ENCODE results near the gene FBXW11.
"Not testable (repeated sequence)": the region's sequence is repeated elsewhere in the genome, so short reads cannot be mapped to it uniquely, and the experiment has no call there.

Gene FBXW11

DNA sequence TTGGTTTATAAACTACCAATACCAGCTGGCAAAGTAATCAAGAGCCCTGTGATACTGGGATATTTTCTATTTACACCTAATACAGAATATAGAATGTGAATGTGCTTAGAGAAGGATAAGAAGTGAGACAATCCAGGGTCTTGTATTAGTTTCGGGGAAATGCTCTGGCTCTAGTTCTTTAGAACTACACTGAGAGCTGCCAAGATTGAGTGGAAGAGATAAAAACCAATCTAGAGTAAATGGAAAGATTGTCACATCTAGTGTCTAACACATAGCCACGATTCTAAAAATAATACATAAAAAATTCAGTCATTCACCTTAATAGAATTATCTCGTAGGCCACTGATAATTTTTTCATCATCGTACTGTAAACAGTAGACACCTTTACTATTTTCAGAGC is 115.3 kb downstream of the FBXW11 start:
- peaks cover 13 to 18% of the 10 kb centered on the region in 2 donors for H3K36me3 ChIP-seq (ENCODE audit: control insufficient read depth in 2 of 2, insufficient read depth in 2 of 2, low read length in 2 of 2)
- H3K27me3 ChIP-seq (ENCODE audit: control insufficient read depth in 2 of 2, insufficient read depth in 2 of 2, low read length in 2 of 2): no peaks in the 10 kb centered on the region
- no peaks in the 10 kb centered on the region for H3K4me1 ChIP-seq (ENCODE audit: control insufficient read depth in 2 of 2, insufficient read depth in 2 of 2, low read length in 2 of 2)
- H3K9ac ChIP-seq (ENCODE audit: low read depth in 1 of 2, low read length in 2 of 2): no peak overlapping the region
- no peak overlapping the region for H3K4me3 ChIP-seq (ENCODE audit: low read length in 2 of 2)
- no peak overlapping the region for H3K27ac ChIP-seq (ENCODE audit: low read depth in 2 of 2, low read length in 2 of 2)
- H3K9me3 ChIP-seq (ENCODE audit: control insufficient read depth in 2 of 2, low read length in 2 of 2): no peaks in the 10 kb centered on the region

DNA sequence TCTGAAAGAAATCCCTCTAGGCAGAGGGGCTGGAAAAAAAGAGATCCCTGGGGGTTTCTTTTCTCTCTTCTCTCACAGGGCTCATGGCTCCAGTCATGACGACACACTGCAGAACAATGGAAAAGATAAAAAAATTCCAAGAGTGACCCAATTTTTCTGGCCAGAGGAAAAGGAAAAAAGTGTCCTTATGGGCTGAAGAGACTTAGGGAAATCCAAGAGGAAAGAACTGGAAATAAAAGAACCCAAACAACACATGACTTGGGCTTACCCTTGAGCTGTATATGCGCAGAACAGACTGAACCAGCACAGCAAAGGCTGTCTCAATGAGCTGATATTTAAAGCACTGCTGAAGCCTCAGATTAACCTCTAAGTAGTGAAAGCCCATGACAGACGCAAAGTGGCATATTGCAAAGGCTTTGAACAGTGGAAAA is 118.4 kb downstream of the FBXW11 start:
- H3K27me3 ChIP-seq (ENCODE audit: control insufficient read depth in 2 of 2, insufficient read depth in 2 of 2, low read length in 2 of 2): no peaks in the 10 kb centered on the region
- H3K27ac ChIP-seq (ENCODE audit: low read depth in 2 of 2, low read length in 2 of 2): no peak overlapping the region
- H3K9ac ChIP-seq (ENCODE audit: low read depth in 1 of 2, low read length in 2 of 2): no peak overlapping the region
- H3K9me3 ChIP-seq (ENCODE audit: control insufficient read depth in 2 of 2, low read length in 2 of 2): no peaks in the 10 kb centered on the region
- no peak overlapping the region for H3K4me3 ChIP-seq (ENCODE audit: low read length in 2 of 2)
- H3K36me3 ChIP-seq (ENCODE audit: control insufficient read depth in 2 of 2, insufficient read depth in 2 of 2, low read length in 2 of 2): peaks cover 11 to 15% of the 10 kb centered on the region in 2 donors
- H3K4me1 ChIP-seq (ENCODE audit: control insufficient read depth in 2 of 2, insufficient read depth in 2 of 2, low read length in 2 of 2): no peaks in the 10 kb centered on the region

DNA sequence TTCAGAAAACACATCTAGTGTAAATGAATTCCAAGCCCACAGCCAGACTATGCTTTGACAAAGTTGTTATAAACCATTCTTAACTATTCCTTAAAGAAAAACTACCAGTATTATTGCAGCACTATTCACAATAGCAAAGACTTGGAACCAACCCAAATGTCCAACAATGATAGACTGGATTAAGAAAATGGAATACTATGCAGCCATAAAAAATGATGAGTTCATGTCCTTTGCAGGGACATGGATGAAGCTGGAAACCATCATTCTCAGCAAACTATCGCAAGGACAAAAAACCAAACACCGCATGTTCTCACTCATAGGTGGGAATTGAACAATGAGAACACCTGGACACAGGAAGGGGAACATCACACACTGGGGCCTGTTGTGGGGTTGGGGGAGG is 120.4 kb downstream of the FBXW11 start:
- H3K36me3 ChIP-seq (ENCODE audit: control insufficient read depth in 2 of 2, insufficient read depth in 2 of 2, low read length in 2 of 2): peaks cover 8 to 13% of the 10 kb centered on the region in 2 donors
- not testable (repeated sequence) for H3K9ac ChIP-seq (ENCODE audit: low read depth in 1 of 2, low read length in 2 of 2); H3K4me3 ChIP-seq (ENCODE audit: low read length in 2 of 2); H3K27me3 ChIP-seq (ENCODE audit: control insufficient read depth in 2 of 2, insufficient read depth in 2 of 2, low read length in 2 of 2); H3K9me3 ChIP-seq (ENCODE audit: control insufficient read depth in 2 of 2, low read length in 2 of 2); H3K27ac ChIP-seq (ENCODE audit: low read depth in 2 of 2, low read length in 2 of 2); H3K4me1 ChIP-seq (ENCODE audit: control insufficient read depth in 2 of 2, insufficient read depth in 2 of 2, low read length in 2 of 2)

DNA sequence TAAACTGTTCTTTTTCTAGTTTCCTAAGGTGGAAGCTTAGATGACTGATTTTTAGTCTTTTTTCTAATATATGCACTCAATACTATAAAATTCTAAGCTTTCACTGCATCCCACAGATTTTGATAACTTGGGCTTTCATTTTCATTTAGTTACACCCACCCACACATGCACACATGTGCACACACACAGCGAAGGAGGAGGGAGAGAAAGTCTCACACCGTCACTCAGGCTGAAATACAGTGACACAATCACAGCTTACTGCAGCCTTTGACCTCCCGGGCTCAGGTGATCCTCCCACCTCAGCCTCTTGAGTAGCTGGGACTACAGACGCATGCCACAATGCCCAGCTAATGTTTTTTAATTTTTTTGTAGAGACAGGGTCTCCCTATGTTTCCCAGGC is 124.3 kb downstream of the FBXW11 start:
- Histone ChIP-seq H3K4me3 (ENCODE audit: low read length in 2 of 2) (no peak overlapping the region), H3K27ac (ENCODE audit: low read depth in 2 of 2, low read length in 2 of 2) (no peak overlapping the region), H3K4me1 (ENCODE audit: control insufficient read depth in 2 of 2, insufficient read depth in 2 of 2, low read length in 2 of 2) (no peaks in the 10 kb centered on the region), H3K9me3 (ENCODE audit: control insufficient read depth in 2 of 2, low read length in 2 of 2) (no peaks in the 10 kb centered on the region), H3K27me3 (ENCODE audit: control insufficient read depth in 2 of 2, insufficient read depth in 2 of 2, low read length in 2 of 2) (no peaks in the 10 kb centered on the region), H3K36me3 (ENCODE audit: control insufficient read depth in 2 of 2, insufficient read depth in 2 of 2, low read length in 2 of 2) (peaks cover 15 to 16% of the 10 kb centered on the region in 2 donors), H3K9ac (ENCODE audit: low read depth in 1 of 2, low read length in 2 of 2) (no peak overlapping the region)

DNA sequence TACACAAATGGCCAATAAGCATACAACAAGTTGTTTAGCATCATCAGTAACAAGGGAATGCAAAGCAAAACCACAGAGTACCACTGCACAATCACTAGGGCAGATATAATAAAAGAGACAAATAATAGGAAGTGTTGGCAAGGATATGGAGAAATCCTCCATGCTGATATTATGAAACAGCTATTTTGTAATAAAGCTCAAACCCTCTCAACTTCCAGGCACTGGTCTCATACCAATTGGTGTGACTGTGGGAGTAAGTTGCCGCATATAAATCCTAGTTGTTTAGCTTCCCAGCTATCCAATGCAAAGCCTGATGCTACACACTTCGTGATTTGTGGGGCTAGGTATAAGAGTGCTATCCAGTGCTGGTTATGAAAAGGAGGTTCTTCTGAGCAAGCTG is 132.2 kb downstream of the FBXW11 start:
- no peaks in the 10 kb centered on the region for H3K9me3 ChIP-seq (ENCODE audit: control insufficient read depth in 2 of 2, low read length in 2 of 2)
- no peak overlapping the region for H3K4me3 ChIP-seq (ENCODE audit: low read length in 2 of 2)
- H3K9ac ChIP-seq (ENCODE audit: low read depth in 1 of 2, low read length in 2 of 2): no peak overlapping the region
- no peaks in the 10 kb centered on the region for H3K27me3 ChIP-seq (ENCODE audit: control insufficient read depth in 2 of 2, insufficient read depth in 2 of 2, low read length in 2 of 2)
- no peaks in the 10 kb centered on the region for H3K4me1 ChIP-seq (ENCODE audit: control insufficient read depth in 2 of 2, insufficient read depth in 2 of 2, low read length in 2 of 2)
- H3K36me3 ChIP-seq (ENCODE audit: control insufficient read depth in 2 of 2, insufficient read depth in 2 of 2, low read length in 2 of 2): peaks cover 34 to 57% of the 10 kb centered on the region in 2 donors
- no peak overlapping the region for H3K27ac ChIP-seq (ENCODE audit: low read depth in 2 of 2, low read length in 2 of 2)

DNA sequence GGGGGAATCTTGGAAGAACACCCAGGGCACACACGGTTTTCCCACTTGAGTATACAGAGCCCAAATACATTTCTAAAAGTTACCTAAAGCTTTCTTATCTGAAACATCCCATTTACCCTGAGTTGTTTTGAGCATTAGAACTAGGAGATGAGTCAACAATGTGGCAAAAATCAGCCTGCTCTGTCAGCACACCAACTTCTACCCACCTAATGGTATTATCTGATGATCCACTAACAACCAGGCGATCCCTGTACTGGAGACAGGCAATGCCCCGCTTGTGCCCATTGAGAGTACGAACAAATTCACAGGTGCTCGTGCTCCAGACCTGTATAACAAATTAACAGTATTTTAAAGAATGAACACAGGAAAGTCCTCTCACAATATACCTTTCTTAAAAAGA is 133.8 kb downstream of the FBXW11 start:
- Histone ChIP-seq H3K4me1 (ENCODE audit: control insufficient read depth in 2 of 2, insufficient read depth in 2 of 2, low read length in 2 of 2) (no peaks in the 10 kb centered on the region), H3K9ac (ENCODE audit: low read depth in 1 of 2, low read length in 2 of 2) (no peak overlapping the region), H3K9me3 (ENCODE audit: control insufficient read depth in 2 of 2, low read length in 2 of 2) (no peaks in the 10 kb centered on the region), H3K27ac (ENCODE audit: low read depth in 2 of 2, low read length in 2 of 2) (no peak overlapping the region), H3K27me3 (ENCODE audit: control insufficient read depth in 2 of 2, insufficient read depth in 2 of 2, low read length in 2 of 2) (no peaks in the 10 kb centered on the region), H3K36me3 (ENCODE audit: control insufficient read depth in 2 of 2, insufficient read depth in 2 of 2, low read length in 2 of 2) (peaks cover 43 to 60% of the 10 kb centered on the region in 2 donors), H3K4me3 (ENCODE audit: low read length in 2 of 2) (no peak overlapping the region)

DNA sequence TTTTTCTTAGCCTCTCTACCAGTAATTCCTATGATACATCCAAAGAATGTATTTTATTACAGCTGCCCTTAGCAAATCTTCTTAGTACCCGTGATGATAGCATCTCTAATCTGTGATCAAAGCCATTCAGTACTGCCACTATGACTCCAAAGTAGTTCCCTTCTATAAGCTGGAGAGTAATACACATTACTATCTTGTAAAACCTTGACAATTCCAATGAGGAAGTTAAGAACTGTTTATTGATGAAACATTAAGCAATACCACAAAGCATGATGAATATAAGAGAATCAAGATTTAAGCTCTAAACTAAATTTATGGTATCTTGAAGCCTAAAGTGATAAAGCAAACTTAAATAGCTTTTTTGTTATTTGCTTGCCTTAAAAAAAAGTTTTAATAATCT is 134.7 kb downstream of the FBXW11 start:
- H3K9me3 ChIP-seq (ENCODE audit: control insufficient read depth in 2 of 2, low read length in 2 of 2): no peaks in the 10 kb centered on the region
- H3K36me3 ChIP-seq (ENCODE audit: control insufficient read depth in 2 of 2, insufficient read depth in 2 of 2, low read length in 2 of 2): peaks cover 41 to 51% of the 10 kb centered on the region in 2 donors
- no peak overlapping the region for H3K27ac ChIP-seq (ENCODE audit: low read depth in 2 of 2, low read length in 2 of 2)
- H3K4me1 ChIP-seq (ENCODE audit: control insufficient read depth in 2 of 2, insufficient read depth in 2 of 2, low read length in 2 of 2): no peaks in the 10 kb centered on the region
- no peaks in the 10 kb centered on the region for H3K27me3 ChIP-seq (ENCODE audit: control insufficient read depth in 2 of 2, insufficient read depth in 2 of 2, low read length in 2 of 2)
- H3K9ac ChIP-seq (ENCODE audit: low read depth in 1 of 2, low read length in 2 of 2): no peak overlapping the region
- no peak overlapping the region for H3K4me3 ChIP-seq (ENCODE audit: low read length in 2 of 2)

DNA sequence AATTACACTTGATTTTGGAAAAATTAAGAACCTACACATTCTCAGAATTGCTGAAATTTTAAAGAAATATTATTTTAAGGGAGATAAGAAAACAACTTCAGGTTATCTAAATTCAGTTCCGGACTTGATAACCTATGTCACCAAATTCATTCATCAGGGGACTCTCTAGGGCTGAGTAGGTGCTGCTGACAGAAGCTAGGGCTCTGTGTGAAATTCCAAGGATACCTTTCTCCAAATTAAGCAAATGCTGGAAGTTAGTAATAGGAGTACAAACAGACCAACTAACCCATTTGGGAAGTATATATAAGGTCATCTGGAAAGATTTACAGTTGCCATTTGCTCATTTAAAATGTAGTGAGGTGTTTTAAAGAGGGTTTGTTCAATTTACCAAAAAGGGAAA is 136.5 kb downstream of the FBXW11 start:
- Histone ChIP-seq H3K4me1 (ENCODE audit: control insufficient read depth in 2 of 2, insufficient read depth in 2 of 2, low read length in 2 of 2) (no peaks in the 10 kb centered on the region), H3K9me3 (ENCODE audit: control insufficient read depth in 2 of 2, low read length in 2 of 2) (no peaks in the 10 kb centered on the region), H3K36me3 (ENCODE audit: control insufficient read depth in 2 of 2, insufficient read depth in 2 of 2, low read length in 2 of 2) (peaks cover 24 to 33% of the 10 kb centered on the region in 2 donors), H3K9ac (ENCODE audit: low read depth in 1 of 2, low read length in 2 of 2) (no peak overlapping the region), H3K4me3 (ENCODE audit: low read length in 2 of 2) (no peak overlapping the region), H3K27ac (ENCODE audit: low read depth in 2 of 2, low read length in 2 of 2) (no peak overlapping the region), H3K27me3 (ENCODE audit: control insufficient read depth in 2 of 2, insufficient read depth in 2 of 2, low read length in 2 of 2) (no peaks in the 10 kb centered on the region)

DNA sequence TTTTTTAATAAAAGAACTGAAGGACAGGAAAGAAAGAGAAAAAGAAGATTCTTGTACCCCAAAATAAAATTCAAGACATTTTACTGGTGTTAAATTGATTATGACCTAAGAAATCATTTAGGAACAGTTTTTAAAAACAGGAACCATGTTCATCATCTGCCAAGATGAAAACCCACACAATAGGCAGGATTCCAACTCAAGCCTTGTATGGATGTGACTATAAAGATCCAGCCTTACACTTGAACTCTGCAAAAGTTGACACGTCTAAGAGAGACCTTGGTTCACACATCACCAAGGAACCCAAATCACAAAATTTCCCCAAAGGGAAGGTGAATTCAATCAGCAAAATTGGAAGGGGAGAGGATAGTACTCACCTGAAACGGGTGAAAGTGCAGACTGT is 138.2 kb downstream of the FBXW11 start:
- H3K4me3 ChIP-seq (ENCODE audit: low read length in 2 of 2): no peak overlapping the region
- no peak overlapping the region for H3K9ac ChIP-seq (ENCODE audit: low read depth in 1 of 2, low read length in 2 of 2)
- no peak overlapping the region for H3K27ac ChIP-seq (ENCODE audit: low read depth in 2 of 2, low read length in 2 of 2)
- no peaks in the 10 kb centered on the region for H3K4me1 ChIP-seq (ENCODE audit: control insufficient read depth in 2 of 2, insufficient read depth in 2 of 2, low read length in 2 of 2)
- peaks cover 26 to 28% of the 10 kb centered on the region in 2 donors for H3K36me3 ChIP-seq (ENCODE audit: control insufficient read depth in 2 of 2, insufficient read depth in 2 of 2, low read length in 2 of 2)
- H3K27me3 ChIP-seq (ENCODE audit: control insufficient read depth in 2 of 2, insufficient read depth in 2 of 2, low read length in 2 of 2): no peaks in the 10 kb centered on the region
- no peaks in the 10 kb centered on the region for H3K9me3 ChIP-seq (ENCODE audit: control insufficient read depth in 2 of 2, low read length in 2 of 2)

DNA sequence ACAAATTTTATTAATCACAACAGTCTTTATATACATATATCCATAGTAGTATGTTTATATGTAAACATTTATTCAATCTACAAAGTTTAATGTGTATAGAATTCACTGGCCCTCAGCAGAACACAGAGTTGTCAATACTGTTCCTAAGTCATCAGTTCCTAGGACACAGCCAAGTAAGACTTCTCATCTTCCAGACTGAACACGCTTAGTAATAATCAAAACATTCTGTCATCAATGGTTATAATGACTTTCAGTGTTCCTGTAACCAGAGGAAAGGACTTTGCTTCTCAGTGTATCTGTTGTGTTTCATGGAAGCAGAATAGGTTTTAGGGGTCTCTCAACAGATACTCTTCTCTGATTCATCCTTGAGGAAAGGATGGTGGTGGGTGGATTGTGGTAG is 138.7 kb downstream of the FBXW11 start:
- peaks cover 28% of the 10 kb centered on the region in 2 donors for H3K36me3 ChIP-seq (ENCODE audit: control insufficient read depth in 2 of 2, insufficient read depth in 2 of 2, low read length in 2 of 2)
- no peaks in the 10 kb centered on the region for H3K27me3 ChIP-seq (ENCODE audit: control insufficient read depth in 2 of 2, insufficient read depth in 2 of 2, low read length in 2 of 2)
- H3K27ac ChIP-seq (ENCODE audit: low read depth in 2 of 2, low read length in 2 of 2): no peak overlapping the region
- no peaks in the 10 kb centered on the region for H3K9me3 ChIP-seq (ENCODE audit: control insufficient read depth in 2 of 2, low read length in 2 of 2)
- H3K9ac ChIP-seq (ENCODE audit: low read depth in 1 of 2, low read length in 2 of 2): no peak overlapping the region
- no peak overlapping the region for H3K4me3 ChIP-seq (ENCODE audit: low read length in 2 of 2)
- H3K4me1 ChIP-seq (ENCODE audit: control insufficient read depth in 2 of 2, insufficient read depth in 2 of 2, low read length in 2 of 2): no peaks in the 10 kb centered on the region

DNA sequence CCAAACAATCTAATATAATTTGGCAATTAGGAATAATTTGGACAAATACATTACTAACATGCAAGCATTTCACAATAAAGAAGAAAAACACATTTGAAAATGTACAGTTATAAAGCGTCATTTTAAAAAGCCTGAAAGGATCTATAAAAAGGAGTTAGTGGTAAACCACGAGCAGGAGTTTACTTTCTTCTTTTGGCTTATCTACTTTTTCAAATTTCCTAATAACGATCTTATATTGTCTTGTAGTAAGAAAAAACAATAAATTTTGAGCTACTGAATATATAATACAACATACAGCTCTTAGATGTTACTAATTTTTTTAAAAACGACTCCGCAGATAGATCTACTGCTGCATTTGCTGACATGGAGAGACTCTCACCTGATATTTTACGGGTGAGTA is 141.0 kb downstream of the FBXW11 start:
- H3K4me1 ChIP-seq (ENCODE audit: control insufficient read depth in 2 of 2, insufficient read depth in 2 of 2, low read length in 2 of 2): no peaks in the 10 kb centered on the region
- H3K9ac ChIP-seq (ENCODE audit: low read depth in 1 of 2, low read length in 2 of 2): no peak overlapping the region
- no peak overlapping the region for H3K4me3 ChIP-seq (ENCODE audit: low read length in 2 of 2)
- H3K9me3 ChIP-seq (ENCODE audit: control insufficient read depth in 2 of 2, low read length in 2 of 2): no peaks in the 10 kb centered on the region
- no peak overlapping the region for H3K27ac ChIP-seq (ENCODE audit: low read depth in 2 of 2, low read length in 2 of 2)
- H3K27me3 ChIP-seq (ENCODE audit: control insufficient read depth in 2 of 2, insufficient read depth in 2 of 2, low read length in 2 of 2): no peaks in the 10 kb centered on the region
- H3K36me3 ChIP-seq (ENCODE audit: control insufficient read depth in 2 of 2, insufficient read depth in 2 of 2, low read length in 2 of 2): peaks cover 26 to 28% of the 10 kb centered on the region in 2 donors

All from mucosa of rectum (tissue), 2 donors.